HepG2 (cell line): ENCODE data around the gene PPP6R2. TPM values are rescaled to one million over a fixed set of nuclear protein-coding genes. Genes with fewer than 3 reads are reported as not detected.

ENCODE experiments used
- ATAD3A ChIP-seq: sonication (generic); formaldehyde crosslinking; IDR thresholded peaks from 2 replicates; pipeline ENCODE4 v1.4.0; 2020; ENCODE audit warnings: missing genetic modification reagents
- BCL6 ChIP-seq: IDR thresholded peaks from 2 replicates; pipeline ENCODE4 v1.6.1; 2016; ENCODE audit warnings: missing genetic modification reagents, missing compliant biosample characterization
- BORCS8-MEF2B ChIP-seq: sonication (generic); formaldehyde crosslinking; IDR thresholded peaks from 2 replicates; pipeline ENCODE4 v1.8.0; 2022; ENCODE audit warnings: mild to moderate bottlenecking, missing genetic modification reagents
- HBP1 ChIP-seq: IDR thresholded peaks from 2 replicates; pipeline ENCODE4 v1.6.1; 2016; ENCODE audit warnings: low read depth, control low read depth
- HOXA5 ChIP-seq: sonication (generic); formaldehyde crosslinking; IDR thresholded peaks from 2 replicates; pipeline ENCODE4 v1.4.0; 2020; ENCODE audit warnings: missing genetic modification reagents
- ISL2 ChIP-seq: sonication (generic); formaldehyde crosslinking; IDR thresholded peaks from 2 replicates; pipeline ENCODE4 v1.5.0; 2020; ENCODE audit warnings: missing genetic modification reagents
- KLF12 ChIP-seq: sonication (generic); formaldehyde crosslinking; IDR thresholded peaks from 2 replicates; pipeline ENCODE4 v1.4.0; 2020; ENCODE audit warnings: missing genetic modification reagents, borderline replicate concordance
- KLF16 ChIP-seq, 2 experiments: sonication (generic) in 1 of 2; formaldehyde crosslinking in 1 of 2; IDR thresholded peaks; 2 replicates each; pipeline versions ENCODE4 v1.6.1 to v1.8.0; 2016 to 2023; ENCODE audit warnings: missing genetic modification reagents in 2 of 2, missing compliant biosample characterization in 1 of 2
- LCORL ChIP-seq, 2 experiments: fragments of 450-650 bp in 1 of 2; sonication (generic) in 1 of 2; formaldehyde crosslinking in 1 of 2; IDR thresholded peaks; 2 replicates each; pipeline versions ENCODE4 v1.5.0 to v1.6.1; 2017 to 2020; ENCODE audit warnings: antibody characterized with exemption in 1 of 2, missing genetic modification reagents in 1 of 2
- LRRFIP1 ChIP-seq: sonication (generic); formaldehyde crosslinking; conservative IDR thresholded peaks from 2 replicates; pipeline ENCODE4 v1.4.0; 2020; ENCODE audit warnings: missing genetic modification reagents
- MEIS2 ChIP-seq: sonication (generic); formaldehyde crosslinking; IDR thresholded peaks from 2 replicates; pipeline ENCODE4 v1.9.0; 2021; ENCODE audit warnings: mild to moderate bottlenecking, missing genetic modification reagents
- MLX ChIP-seq: IDR thresholded peaks from 2 replicates; pipeline ENCODE4 v1.6.1; 2016
- NBN ChIP-seq: fragments of 450-650 bp; conservative IDR thresholded peaks from 2 replicates; pipeline ENCODE4 v1.6.1; 2017
- NFIC ChIP-seq: IDR thresholded peaks from 2 replicates; pipeline ENCODE4 v1.6.1; 2012; ENCODE audit warnings: mild to moderate bottlenecking, low read length, inconsistent platforms
- NR2F2 ChIP-seq: IDR thresholded peaks from 2 replicates; pipeline ENCODE4 v1.6.1; 2012; ENCODE audit warnings: low read depth, inconsistent platforms, borderline replicate concordance
- ONECUT2 ChIP-seq: sonication (generic); formaldehyde crosslinking; IDR thresholded peaks from 2 replicates; pipeline ENCODE4 v1.4.0; 2020; ENCODE audit warnings: missing genetic modification reagents
- PCBP1 ChIP-seq: fragments of 200-400 bp; formaldehyde crosslinking; IDR thresholded peaks from 2 replicates; pipeline ENCODE4 v1.6.1; 2017; ENCODE audit warnings: mild to moderate bottlenecking, low read depth, low read length, borderline replicate concordance
- RFX1 ChIP-seq: fragments of 450-650 bp; IDR thresholded peaks from 2 replicates; pipeline ENCODE4 v1.6.1; 2017
- SKI ChIP-seq: fragments of 450-650 bp; IDR thresholded peaks from one replicate; pipeline ENCODE4 v1.6.1; 2018; ENCODE audit warnings: mild to moderate bottlenecking; ENCODE audit not compliant: partially characterized antibody
- SMAD1 ChIP-seq: sonication (generic); formaldehyde crosslinking; IDR thresholded peaks from 2 replicates; pipeline ENCODE4 v1.4.0; 2020; ENCODE audit warnings: missing genetic modification reagents, low read depth, mild to moderate bottlenecking, borderline replicate concordance
- TAF15 ChIP-seq: fragments of 200-400 bp; formaldehyde crosslinking; IDR thresholded peaks from one replicate; pipeline ENCODE4 v1.6.1; 2018; ENCODE audit warnings: mild to moderate bottlenecking, low read depth, low read length; ENCODE audit not compliant: poor library complexity, severe bottlenecking
- TBX3 ChIP-seq: fragments of 450-650 bp; IDR thresholded peaks from 2 replicates; pipeline ENCODE4 v1.6.1; 2017; ENCODE audit warnings: antibody characterized with exemption, mild to moderate bottlenecking, inconsistent platforms, borderline replicate concordance
- TRIM24 ChIP-seq: sonication (generic); formaldehyde crosslinking; IDR thresholded peaks from 2 replicates; pipeline ENCODE4 v1.8.0; 2022; ENCODE audit warnings: mild to moderate bottlenecking, missing genetic modification reagents
- XBP1 ChIP-seq: sonication (generic); formaldehyde crosslinking; IDR thresholded peaks from 2 replicates; pipeline ENCODE4 v1.5.0; 2020; ENCODE audit warnings: missing genetic modification reagents
- ZFP36L2 ChIP-seq: sonication (generic); formaldehyde crosslinking; IDR thresholded peaks from 2 replicates; pipeline ENCODE4 v1.4.0; 2020; ENCODE audit warnings: missing genetic modification reagents
- ZNF136 ChIP-seq: sonication (generic); formaldehyde crosslinking; IDR thresholded peaks from 2 replicates; pipeline ENCODE4 v1.8.1; 2022; ENCODE audit warnings: low read depth, mild to moderate bottlenecking, moderate library complexity, missing genetic modification reagents
- ZNF180 ChIP-seq: sonication (generic); formaldehyde crosslinking; IDR thresholded peaks from 2 replicates; pipeline ENCODE4 v1.4.0; 2020; ENCODE audit warnings: low read depth, missing genetic modification reagents, borderline replicate concordance
- ZNF3 ChIP-seq: IDR thresholded peaks from 2 replicates; pipeline ENCODE4 v1.7.0; 2017; ENCODE audit warnings: inconsistent platforms
- ZNF772 ChIP-seq: sonication (generic); formaldehyde crosslinking; IDR thresholded peaks from 2 replicates; pipeline ENCODE4 v1.5.0; 2020; ENCODE audit warnings: mild to moderate bottlenecking, missing genetic modification reagents
- polyA plus RNA-seq, 8 experiments: library from polyadenylated mRNA; depleted of rRNA in 3 of 8; stranded (reverse) in 7 of 8; unstranded in 1 of 8; fragments of >200 nt; fragmentation: Illumina TruSeq in 4 of 8; extraction: Trizol in 4 of 8; gene quantifications; 2 replicates each; pipeline versions ENCODE4 v1.2.1 to v1.2.3, GENCODE V29; 2011 to 2016; ENCODE audit warnings: low read depth in 4 of 8, missing spikeins in 1 of 8, mixed read lengths in 1 of 8; ENCODE audit not compliant: insufficient read depth in 1 of 8
- total RNA-seq, 5 experiments: library from RNA; depleted of rRNA; stranded (reverse); fragments of >200 nt; fragmentation: Illumina TruSeq; extraction: Trizol; gene quantifications; 2 replicates each; pipeline ENCODE4 v1.2.3, GENCODE V29; 2016; ENCODE audit warnings: low read depth in 1 of 5

Gene PPP6R2
- total and polyA plus RNA-seq, 2 of the 13 experiments (the other 11 are each of a cell fraction or from before 2014, with no cell fraction given): 55.0 to 102 TPM

DNA sequence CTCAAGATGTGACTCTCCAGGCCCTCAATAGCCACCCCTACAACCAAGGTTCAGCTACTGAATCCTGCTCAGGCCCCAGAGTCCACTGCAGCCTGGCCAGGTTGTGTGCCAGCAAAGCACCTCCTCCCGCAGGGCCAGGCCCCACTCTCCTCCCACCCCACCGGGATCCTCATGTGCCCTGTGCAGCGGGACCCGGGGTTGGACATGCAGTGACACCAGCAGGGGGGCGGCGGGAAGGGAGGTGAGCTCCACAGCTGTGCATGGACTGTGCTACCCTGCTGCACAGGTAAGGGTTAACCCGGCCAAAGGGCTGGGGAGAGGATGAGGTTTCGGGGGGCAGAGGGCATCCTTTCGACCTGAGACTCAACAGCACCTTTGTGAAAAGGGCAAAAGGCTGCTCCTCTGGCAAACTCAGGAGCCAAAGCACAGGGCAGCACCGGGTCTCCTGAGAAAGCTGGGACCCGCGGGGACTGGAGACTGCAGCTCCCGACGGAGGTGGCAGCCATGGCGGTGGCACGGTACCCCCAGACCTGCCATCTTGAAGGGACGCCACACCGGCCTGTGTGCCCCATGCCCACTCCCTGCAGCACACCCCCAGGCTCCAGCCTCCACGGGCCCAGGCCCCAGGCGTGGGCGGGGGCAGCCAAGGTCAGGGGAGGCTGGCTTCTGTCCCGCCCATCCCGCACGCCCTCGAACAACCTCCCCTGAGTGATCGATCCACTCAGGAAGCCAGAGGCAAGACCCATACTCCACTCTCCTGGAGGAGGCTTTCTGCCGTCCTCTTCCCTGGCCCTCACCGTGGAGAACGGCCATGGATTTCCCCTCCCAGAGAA, 46.3 kb upstream of the PPP6R2 start (continued):
- TF ChIP-seq SMAD1 (peak; percentile 35; the same call in 1 of the 2 replicates), TRIM24 (no peak), XBP1 (CRISPR knock-in tag) (no peak), ZNF772 (CRISPR knock-in tag) (no peak), TAF15 (no peak), ZNF136 (CRISPR knock-in tag) (no peak), BORCS8-MEF2B (no peak), ZNF180 (CRISPR knock-in tag) (no peak), RFX1 (no peak), KLF16 (CRISPR knock-in tag; IDR thresholded peaks at IDR 0.05) (no peak), KLF12 (CRISPR knock-in tag) (no peak), BCL6 (CRISPR knock-in tag) (no peak), MLX (CRISPR knock-in tag) (no peak), SKI (no peak), PCBP1 (no peak), HBP1 (no peak), ONECUT2 (CRISPR knock-in tag) (peak; percentile 87), ATAD3A (no peak), NR2F2 (no peak), TBX3 (no peak), NFIC (no peak), NBN (no peak), ZNF3 (no peak), MEIS2 (no peak), LCORL (IDR thresholded peaks at IDR 0.05) (no peak), LCORL (CRISPR knock-in tag; IDR thresholded peaks at IDR 0.05) (no peak; the same call in 1 of the 2 replicates), LRRFIP1 (CRISPR knock-in tag) (no peak), ISL2 (no peak), HOXA5 (CRISPR knock-in tag) (no peak), ZFP36L2 (CRISPR knock-in tag) (no peak)
